Measurements from ENCODE around the gene PAXX.

DNA sequence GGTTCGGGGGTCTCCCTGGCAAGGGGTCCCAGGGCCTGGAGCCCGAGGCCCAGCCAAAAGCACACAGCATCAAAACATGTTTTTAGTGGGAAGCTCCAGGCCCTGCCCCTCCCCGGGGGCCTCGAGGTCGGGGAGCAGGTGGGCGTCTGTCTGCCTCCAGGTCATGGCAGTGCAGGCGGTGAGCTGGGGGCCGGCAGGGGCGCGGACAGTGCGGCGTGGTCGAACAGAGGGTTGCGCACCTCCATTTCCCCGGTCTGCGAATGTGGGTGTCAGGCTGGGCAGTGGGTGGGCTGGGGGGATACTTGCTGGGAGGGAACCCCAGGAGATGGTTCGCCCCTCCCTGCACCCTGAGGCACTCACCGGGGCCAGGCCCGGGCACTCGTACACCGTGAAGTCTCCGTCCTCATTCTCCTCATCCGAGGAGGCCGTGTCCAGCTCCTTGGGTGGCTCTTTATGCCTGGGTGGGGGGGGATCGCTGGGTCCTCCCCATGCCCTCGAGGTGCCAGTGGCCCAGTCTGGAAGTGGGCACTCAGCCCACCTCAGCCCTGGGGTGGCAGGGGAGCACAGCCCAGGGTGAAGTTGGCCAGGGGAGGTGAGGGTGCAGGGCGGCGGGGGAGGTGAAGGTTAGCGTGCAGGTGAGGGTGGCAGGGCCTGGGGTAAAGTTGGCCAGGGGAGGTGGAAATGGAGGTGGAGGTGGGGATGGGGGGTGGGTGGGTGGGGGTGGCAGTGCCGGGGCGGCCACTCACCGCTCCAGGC, 47.6 kb downstream of the PAXX start:
- TF ChIP-seq, protein P1, sequence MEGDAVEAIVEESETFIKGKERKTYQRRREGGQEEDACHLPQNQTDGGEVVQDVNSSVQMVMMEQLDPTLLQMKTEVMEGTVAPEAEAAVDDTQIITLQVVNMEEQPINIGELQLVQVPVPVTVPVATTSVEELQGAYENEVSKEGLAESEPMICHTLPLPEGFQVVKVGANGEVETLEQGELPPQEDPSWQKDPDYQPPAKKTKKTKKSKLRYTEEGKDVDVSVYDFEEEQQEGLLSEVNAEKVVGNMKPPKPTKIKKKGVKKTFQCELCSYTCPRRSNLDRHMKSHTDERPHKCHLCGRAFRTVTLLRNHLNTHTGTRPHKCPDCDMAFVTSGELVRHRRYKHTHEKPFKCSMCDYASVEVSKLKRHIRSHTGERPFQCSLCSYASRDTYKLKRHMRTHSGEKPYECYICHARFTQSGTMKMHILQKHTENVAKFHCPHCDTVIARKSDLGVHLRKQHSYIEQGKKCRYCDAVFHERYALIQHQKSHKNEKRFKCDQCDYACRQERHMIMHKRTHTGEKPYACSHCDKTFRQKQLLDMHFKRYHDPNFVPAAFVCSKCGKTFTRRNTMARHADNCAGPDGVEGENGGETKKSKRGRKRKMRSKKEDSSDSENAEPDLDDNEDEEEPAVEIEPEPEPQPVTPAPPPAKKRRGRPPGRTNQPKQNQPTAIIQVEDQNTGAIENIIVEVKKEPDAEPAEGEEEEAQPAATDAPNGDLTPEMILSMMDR (IDR thresholded peaks at IDR 0.05): no peak
- no peak for TF ChIP-seq POLR2A (IDR thresholded peaks at IDR 0.05)

Measured in body of pancreas (tissue), 4 donors.